Ovary (tissue), 9 donors: ENCODE data around the gene CPVL. TPM values are rescaled to one million over a fixed set of nuclear protein-coding genes. Genes with fewer than 3 reads are reported as not detected.

Source experiments
- DNase-seq, 5 donors: peaks; one replicate each; pipeline ENCODE4 v3.0.0-alpha.2; 2019 to 2020
- H3K27ac ChIP-seq, 2 donors: fragments of 200-600 bp; one replicate each; pipeline versions ENCODE4 v1.5.1 to v1.8.0; 2019 to 2022
- H3K27me3 ChIP-seq: fragments of 200-600 bp; one replicate; pipeline ENCODE4 v1.8.0; 2022
- H3K36me3 ChIP-seq: fragments of 200-600 bp; sonication (generic); one replicate; pipeline ENCODE4 v1.5.1; 2019
- H3K4me1 ChIP-seq: one replicate; pipeline ENCODE4 v1.8.1; 2013; ENCODE audit warnings: mild to moderate bottlenecking, moderate library complexity; ENCODE audit not compliant: insufficient read depth
- H3K4me3 ChIP-seq: fragments of 200-600 bp; sonication (generic); one replicate; pipeline ENCODE4 v1.5.1; 2017
- H3K9me3 ChIP-seq, 2 donors: fragments of 200-600 bp in 1 of 2; sonication (generic) in 1 of 2; one replicate each; pipeline versions ENCODE4 v1.5.1 to v1.8.1; 2013 to 2019; ENCODE audit warnings: mild to moderate bottlenecking in 1 of 2, moderate library complexity in 1 of 2
- CTCF ChIP-seq, 3 donors: fragments of 450-650 bp in 2 of 3; fragments of 200-600 bp in 1 of 3; IDR thresholded peaks; one replicate each; pipeline versions ENCODE4 v1.5.1 to v1.8.0; 2016 to 2022; ENCODE audit warnings: antibody characterized with exemption in 3 of 3, mild to moderate bottlenecking in 1 of 3
- EP300 ChIP-seq: sonication (generic); formaldehyde crosslinking; IDR thresholded peaks from one replicate; pipeline ENCODE4 v1.6.1; 2017; ENCODE audit warnings: antibody characterized with exemption
- POLR2A ChIP-seq: fragments of 450-650 bp; IDR thresholded peaks from one replicate; pipeline ENCODE4 v1.6.1; 2017; ENCODE audit warnings: antibody characterized with exemption, mild to moderate bottlenecking, moderate library complexity
- WGBS, 3 donors: extraction: QIAGEN DNeasy Blood & Tissue Kit in 1 of 3; methylation state at CpG; one replicate each; pipeline versions ENCODE4 v1.1.5 to v1.1.7; 2013 to 2017; 5-methylcytosine and 5-hydroxymethylcytosine counted together
- intact Hi-C, 4 donors: fragments of 100-400 bp; cut with DNase I; formaldehyde crosslinking; loops; one replicate each; pipeline versions ENCODE4 v1.11.0 to v1.15.1; 2022 to 2023
- polyA plus RNA-seq, 2 donors: library from polyadenylated mRNA; stranded (reverse); fragments of 200-250 nt in 1 of 2; fragments of 350-450 nt in 1 of 2; fragmentation: Illumina TruSeq in 1 of 2; extraction: RNeasy Lipid Tissue Mini Kit (QIAGEN cat#74804) in 1 of 2; gene quantifications; one replicate each; pipeline ENCODE4 v1.2.3, GENCODE V29; 2013 to 2014
- total RNA-seq, 7 donors: library from RNA; depleted of rRNA in 2 of 7; stranded (reverse); fragments of >200 nt in 2 of 7; fragmentation: NEBNext Ultra II Directional in 3 of 7; extraction: Animal tissue kit (Norgen Biotek cat#: 25700) in 3 of 7; gene quantifications; one replicate each; pipeline versions ENCODE4 v1.1.0 to v1.2.4, GENCODE V29; 2016 to 2023
- donor health status: DM: no; HTN: no; CAD: no; lungs with moderate emphysema.
- donor health status: DM: no; HTN: no; CAD: no.
- donor health status: Bipolar disorder and iron deficiency.
- donor health status: DM: yes; HTN: yes; CAD: no.
- donor health status: DM: no; HTN: no; CAD: no.
- donor health status: DM: yes; HTN: yes; CAD: no.

CPVL gene
- total and polyA plus RNA-seq, 9 donors, result 10.6 to 88.9 (median 20.9) TPM

GRCh38 chr7:29163854-29164253 lies 17.5 kb upstream of the CPVL start:
- H3K4me1 ChIP-seq, result no peaks in the 10 kb centered on the region
- WGBS, 3 donors, result 43 to 68% (median 48%) methylated on average over 3 of the region's 3 CpGs
- intact Hi-C loops, result no loop called here
- no peak overlapping the region for H3K4me3 ChIP-seq
- no peak overlapping the region for H3K27ac ChIP-seq
- no peaks in the 10 kb centered on the region for H3K36me3 ChIP-seq
- no peaks in the 10 kb centered on the region for H3K27me3 ChIP-seq
- DNase-seq, result no peak
- TF ChIP-seq CTCF (IDR thresholded peaks at IDR 0.05), result no peak
- no peak for TF ChIP-seq EP300
- no peak for TF ChIP-seq POLR2A
- H3K9me3 ChIP-seq, result no peaks in the 10 kb centered on the region

DNA sequence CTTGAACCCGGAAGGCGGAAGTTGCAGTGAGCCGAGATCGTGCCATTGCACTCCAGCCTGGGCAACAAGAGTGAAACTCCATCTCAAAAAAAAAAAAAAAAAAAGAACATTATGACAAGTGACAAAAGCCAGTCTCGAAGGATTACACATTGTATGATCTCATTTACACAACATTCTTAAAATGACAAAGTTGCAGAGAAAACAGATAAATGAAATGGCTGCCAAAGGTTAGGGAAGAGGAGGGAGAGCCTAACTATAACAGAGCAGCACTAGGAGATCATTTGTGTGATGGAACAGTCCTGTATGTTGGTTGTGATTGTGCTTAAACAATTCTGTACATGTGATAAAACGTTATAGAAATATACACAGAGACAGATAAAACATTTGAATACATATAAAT lies 16.2 kb upstream of the CPVL start:
- TF ChIP-seq EP300 (no peak), POLR2A (no peak), CTCF (IDR thresholded peaks at IDR 0.05) (no peak)
- Histone ChIP-seq H3K36me3 (no peaks in the 10 kb centered on the region), H3K4me3 (no peak overlapping the region), H3K27me3 (no peaks in the 10 kb centered on the region), H3K4me1 (no peaks in the 10 kb centered on the region), H3K27ac (no peak overlapping the region), H3K9me3 (no peaks in the 10 kb centered on the region)
- no peak for DNase-seq
- WGBS, 3 donors, result 85 to 86% (median 86%) methylated on average over 6 of the region's 6 CpGs
- intact Hi-C loops, result no loop called here

GRCh38 chr7:29161231-29161630 lies 14.9 kb upstream of the CPVL start:
- no peaks in the 10 kb centered on the region for H3K9me3 ChIP-seq
- WGBS, 3 donors, result 86 to 95% (median 87%) methylated on average over 4 of the region's 4 CpGs
- H3K4me1 ChIP-seq, result no peaks in the 10 kb centered on the region
- intact Hi-C loops, result no loop called here
- H3K27ac ChIP-seq, result no peak overlapping the region
- H3K4me3 ChIP-seq, result no peak overlapping the region
- no peaks in the 10 kb centered on the region for H3K36me3 ChIP-seq
- DNase-seq, result no peak
- TF ChIP-seq POLR2A, result no peak
- no peak for TF ChIP-seq CTCF (IDR thresholded peaks at IDR 0.05)
- TF ChIP-seq EP300, result no peak
- H3K27me3 ChIP-seq, result no peaks in the 10 kb centered on the region

DNA sequence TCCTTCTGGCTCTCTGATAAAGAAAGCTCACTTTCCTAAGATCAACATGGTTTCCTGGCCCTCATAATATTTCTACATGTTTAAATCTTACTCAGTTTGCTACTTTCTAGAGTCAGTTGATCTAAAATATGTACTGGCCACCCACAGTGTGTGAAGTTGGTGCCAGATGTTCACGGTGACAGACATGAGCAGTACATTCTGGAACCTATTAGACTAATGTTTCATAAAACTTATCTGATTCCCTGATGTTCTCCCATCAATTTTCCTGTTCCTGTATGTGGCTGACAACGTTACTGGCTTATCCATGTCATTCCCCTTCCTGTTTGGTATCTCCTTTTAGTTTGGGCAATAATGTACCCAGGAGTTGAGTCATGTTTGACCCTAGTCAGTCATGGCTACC lies 13.7 kb upstream of the CPVL start:
- Histone ChIP-seq H3K9me3 (no peaks in the 10 kb centered on the region), H3K27ac (no peak overlapping the region), H3K4me3 (no peak overlapping the region), H3K27me3 (no peaks in the 10 kb centered on the region), H3K36me3 (no peaks in the 10 kb centered on the region), H3K4me1 (no peaks in the 10 kb centered on the region)
- intact Hi-C loops, result no loop called here
- 47 to 67% (median 60%) methylated on average over 2 of the region's 2 CpGs for WGBS, 3 donors
- TF ChIP-seq POLR2A, result no peak
- no peak for DNase-seq

GRCh38 chr7:29158795-29159423 lies 12.6 kb upstream of the CPVL start:
- H3K4me1 ChIP-seq, result no peaks in the 10 kb centered on the region
- DNase-seq, result no peak
- WGBS, 3 donors, result 74 to 78% (median 77%) methylated on average over 3 of the region's 3 CpGs
- H3K36me3 ChIP-seq, result no peaks in the 10 kb centered on the region
- intact Hi-C loops, result no loop called here
- H3K4me3 ChIP-seq, result no peak overlapping the region
- H3K27me3 ChIP-seq, result no peaks in the 10 kb centered on the region
- TF ChIP-seq CTCF (IDR thresholded peaks at IDR 0.05), result no peak
- no peak for TF ChIP-seq EP300
- TF ChIP-seq POLR2A, result no peak
- no peak overlapping the region for H3K27ac ChIP-seq
- H3K9me3 ChIP-seq, result no peaks in the 10 kb centered on the region
